Kidney glomerular epithelial cell (primary cell): Measurements from ENCODE around the gene RIMS4.
"Not testable (repeated sequence)": the region's sequence is repeated elsewhere in the genome, so short reads cannot be mapped to it uniquely, and the experiment has no call there.

Experiments
- DNase-seq: peaks from one replicate; lab custom pipeline; 2025; lab: John Stamatoyannopoulos, UW

The RIMS4 gene

GRCh38 chr20:44795836-44796235 lies 14.5 kb downstream of the RIMS4 start:
- DNase-seq, result no peak

GRCh38 chr20:44792796-44793195 lies 17.6 kb downstream of the RIMS4 start:
- no peak for DNase-seq

- DNase-seq, result no peak
These were observed 19.5 kb downstream of the RIMS4 start for GRCh38 chr20:44790638-44791393.

- no peak for DNase-seq
These were observed 21.5 kb downstream of the RIMS4 start for GRCh38 chr20:44788706-44789456.

GRCh38 chr20:44787299-44787698 lies 23.0 kb downstream of the RIMS4 start:
- no peak for DNase-seq

GRCh38 chr20:44785768-44786167 lies 24.6 kb downstream of the RIMS4 start:
- peak; percentile 13 for DNase-seq

GRCh38 chr20:44784688-44785087 lies 25.7 kb downstream of the RIMS4 start:
- DNase-seq, result no peak

- DNase-seq, result no peak
These were observed 28.6 kb downstream of the RIMS4 start for GRCh38 chr20:44781791-44782190.

- no peak for DNase-seq
These were observed 29.2 kb downstream of the RIMS4 start for GRCh38 chr20:44781118-44781517.

- DNase-seq, result peak; percentile 32
These were observed 30.1 kb downstream of the RIMS4 start for GRCh38 chr20:44780226-44780625.

GRCh38 chr20:44776980-44777379 lies 33.4 kb downstream of the RIMS4 start:
- peak; percentile 0 for DNase-seq

- DNase-seq, result no peak
These were observed 37.1 kb downstream of the RIMS4 start for GRCh38 chr20:44773070-44773829.

GRCh38 chr20:44772636-44773035 lies 37.7 kb downstream of the RIMS4 start:
- no peak for DNase-seq

GRCh38 chr20:44771172-44771535 lies 39.2 kb downstream of the RIMS4 start:
- DNase-seq, result no peak

GRCh38 chr20:44770484-44771171 lies 39.7 kb downstream of the RIMS4 start:
- no peak for DNase-seq

- no peak for DNase-seq
These were observed 40.9 kb downstream of the RIMS4 start for GRCh38 chr20:44769481-44769863.

GRCh38 chr20:44768854-44769480 lies 41.4 kb downstream of the RIMS4 start:
- DNase-seq, result no peak

GRCh38 chr20:44768256-44768655 lies 42.1 kb downstream of the RIMS4 start:
- no peak for DNase-seq

GRCh38 chr20:44765701-44766347 lies 44.5 kb downstream of the RIMS4 start:
- DNase-seq, result no peak

GRCh38 chr20:44765091-44765490 lies 45.3 kb downstream of the RIMS4 start:
- no peak for DNase-seq

GRCh38 chr20:44763798-44764197 lies 46.5 kb downstream of the RIMS4 start:
- not testable (repeated sequence) for DNase-seq
